Astrocyte (in vitro differentiated cells and primary cell): ENCODE measurements around the gene EEF2K. TPM values are rescaled to one million over a fixed set of nuclear protein-coding genes. Genes with fewer than 3 reads are reported as not detected.

Experiments
- DNase-seq: peaks from one replicate; pipeline ENCODE4 v3.0.0-alpha.2; 2010; ENCODE audit warnings: low read depth
- FAIRE-seq: peaks from 2 replicates; lab custom pipeline; 2011; peaks lifted over from hg19 to GRCh38; lab: Jason Lieb, UNC
- H2AFZ ChIP-seq: 2 replicates; pipeline ENCODE4 v1.6.0; 2012; ENCODE audit warnings: low read depth, low read length, inconsistent platforms
- H3K27ac ChIP-seq: 2 replicates; pipeline ENCODE4 v1.5.1; 2011; ENCODE audit warnings: low read depth, low read length, inconsistent platforms
- H3K27me3 ChIP-seq: 2 replicates; pipeline ENCODE4 v1.6.0; 2011; ENCODE audit warnings: low read length, inconsistent platforms; ENCODE audit not compliant: insufficient read depth
- H3K36me3 ChIP-seq: 2 replicates; pipeline ENCODE4 v1.5.1; 2011; ENCODE audit warnings: low read length, inconsistent platforms; ENCODE audit not compliant: insufficient read depth
- H3K4me1 ChIP-seq: 2 replicates; pipeline ENCODE4 v1.5.1; 2011; ENCODE audit warnings: low read length, inconsistent platforms; ENCODE audit not compliant: insufficient read depth
- H3K4me2 ChIP-seq: 2 replicates; pipeline ENCODE4 v1.6.0; 2012; ENCODE audit warnings: low read length, inconsistent platforms
- H3K4me3 ChIP-seq: 2 replicates; pipeline ENCODE4 v1.5.1; 2011; ENCODE audit warnings: low read depth, mild to moderate bottlenecking, low read length, inconsistent platforms; ENCODE audit not compliant: insufficient read depth
- H3K79me2 ChIP-seq: 2 replicates; pipeline ENCODE4 v1.6.0; 2012; ENCODE audit warnings: mild to moderate bottlenecking, low read length, inconsistent platforms; ENCODE audit not compliant: insufficient read depth
- H3K9ac ChIP-seq: 2 replicates; pipeline ENCODE4 v1.6.0; 2012; ENCODE audit warnings: mild to moderate bottlenecking, low read length, inconsistent platforms
- H3K9me3 ChIP-seq: 2 replicates; pipeline ENCODE4 v1.5.1; 2012; ENCODE audit warnings: low read depth, mild to moderate bottlenecking, low read length, inconsistent platforms; ENCODE audit not compliant: insufficient read depth
- H4K20me1 ChIP-seq: 2 replicates; pipeline ENCODE4 v1.6.0; 2012; ENCODE audit warnings: low read length, inconsistent platforms; ENCODE audit not compliant: insufficient read depth
- H3K27ac Mint-ChIP-seq: one replicate; pipeline ENCODE4 v1.8.0; 2021; ENCODE audit warnings: mild to moderate bottlenecking, mixed read lengths; ENCODE audit not compliant: unreplicated experiment
- H3K27me3 Mint-ChIP-seq: one replicate; pipeline ENCODE4 v1.8.0; 2021; ENCODE audit warnings: low read depth, mixed read lengths; ENCODE audit not compliant: unreplicated experiment
- H3K36me3 Mint-ChIP-seq: one replicate; pipeline ENCODE4 v1.8.0; 2021; ENCODE audit warnings: low read depth, mixed read lengths; ENCODE audit not compliant: unreplicated experiment
- H3K4me1 Mint-ChIP-seq: one replicate; pipeline ENCODE4 v1.8.0; 2021; ENCODE audit warnings: low read depth, mixed read lengths; ENCODE audit not compliant: unreplicated experiment
- H3K4me3 Mint-ChIP-seq: one replicate; pipeline ENCODE4 v1.8.0; 2021; ENCODE audit warnings: mild to moderate bottlenecking, moderate library complexity, mixed read lengths; ENCODE audit not compliant: unreplicated experiment
- H3K9me3 Mint-ChIP-seq: one replicate; pipeline ENCODE4 v1.8.0; 2021; ENCODE audit warnings: mild to moderate bottlenecking, mixed read lengths; ENCODE audit not compliant: unreplicated experiment
- CTCF ChIP-seq: IDR thresholded peaks from 2 replicates; pipeline ENCODE4 v1.5.1; 2011; ENCODE audit warnings: low read depth, mild to moderate bottlenecking, inconsistent platforms, low read length, moderate library complexity; ENCODE audit not compliant: insufficient read depth
- EZH2 ChIP-seq: IDR thresholded peaks from 2 replicates; pipeline ENCODE4 v1.6.1; 2012; ENCODE audit warnings: mild to moderate bottlenecking, low read length, inconsistent platforms; ENCODE audit not compliant: insufficient read depth
- total RNA-seq: library from RNA; stranded (reverse); gene quantifications from 2 replicates; pipeline ENCODE4 v1.2.1, GENCODE V29; 2021

The EEF2K gene
- total RNA-seq, 1 donor from 2014 or later, result 20.9 TPM

- Histone ChIP-seq H3K9me3 (no peaks in the 10 kb centered on the region), H3K4me3 (no peak overlapping the region), H4K20me1 (peaks cover 53% of the 10 kb centered on the region), H3K27ac (no peak overlapping the region), H3K36me3 (peaks cover 11% of the 10 kb centered on the region), H3K27me3 (no peaks in the 10 kb centered on the region), H2AFZ (no peak overlapping the region), H3K79me2 (peaks cover 5% of the 10 kb centered on the region), H3K9ac (no peak overlapping the region), H3K4me1 (no peaks in the 10 kb centered on the region), H3K4me2 (no peak overlapping the region)
- no peaks in the 10 kb centered on the region for H3K9me3 Mint-ChIP-seq
- H3K27me3 Mint-ChIP-seq, result no peaks in the 10 kb centered on the region
- H3K36me3 Mint-ChIP-seq, result peaks cover 13% of the 10 kb centered on the region
- FAIRE-seq (no peak), DNase-seq (no peak)
- no peak for TF ChIP-seq CTCF
- TF ChIP-seq EZH2, result no peak
- no peak overlapping the region for H3K4me3 Mint-ChIP-seq
- H3K4me1 Mint-ChIP-seq, result no peaks in the 10 kb centered on the region
- H3K27ac Mint-ChIP-seq, result no peak overlapping the region
These were observed 120.2 kb downstream of the EEF2K start for GRCh38 chr16:22326369-22326652.

- Histone ChIP-seq H3K4me1 (no peaks in the 10 kb centered on the region), H3K79me2 (peaks cover 1% of the 10 kb centered on the region), H3K27ac (no peak overlapping the region), H3K4me3 (no peak overlapping the region), H4K20me1 (peaks cover 53% of the 10 kb centered on the region), H3K36me3 (peaks cover 17% of the 10 kb centered on the region), H2AFZ (no peak overlapping the region), H3K9me3 (no peaks in the 10 kb centered on the region), H3K4me2 (no peak overlapping the region), H3K9ac (no peak overlapping the region), H3K27me3 (no peaks in the 10 kb centered on the region)
- no peaks in the 10 kb centered on the region for H3K9me3 Mint-ChIP-seq
- H3K4me3 Mint-ChIP-seq, result no peak overlapping the region
- FAIRE-seq, result no peak
- no peak overlapping the region for H3K27ac Mint-ChIP-seq
- no peaks in the 10 kb centered on the region for H3K27me3 Mint-ChIP-seq
- TF ChIP-seq EZH2, result no peak
- TF ChIP-seq CTCF, result no peak
- no peak for DNase-seq
- peaks cover 17% of the 10 kb centered on the region for H3K36me3 Mint-ChIP-seq
- H3K4me1 Mint-ChIP-seq, result no peaks in the 10 kb centered on the region
These were observed 120.8 kb downstream of the EEF2K start for GRCh38 chr16:22326771-22327445.

- no peak for FAIRE-seq
These were observed 121.3 kb downstream of the EEF2K start for GRCh38 chr16:22327446-22327775.

More at GRCh38 chr16:22327446-22327775, 121.3 kb downstream of the EEF2K start:
- no peak overlapping the region for H3K4me3 Mint-ChIP-seq
- Histone ChIP-seq H3K36me3 (peaks cover 21% of the 10 kb centered on the region), H3K27ac (no peak overlapping the region), H3K9ac (no peak overlapping the region), H3K4me3 (no peak overlapping the region), H3K9me3 (no peaks in the 10 kb centered on the region), H3K4me1 (no peaks in the 10 kb centered on the region), H3K27me3 (no peaks in the 10 kb centered on the region), H3K79me2 (no peaks in the 10 kb centered on the region), H2AFZ (no peak overlapping the region), H3K4me2 (no peak overlapping the region), H4K20me1 (peaks cover 53% of the 10 kb centered on the region)
- H3K4me1 Mint-ChIP-seq, result no peaks in the 10 kb centered on the region
- no peak overlapping the region for H3K27ac Mint-ChIP-seq
- H3K36me3 Mint-ChIP-seq, result peaks cover 20% of the 10 kb centered on the region
- TF ChIP-seq EZH2 (no peak), CTCF (no peak)
- no peak for DNase-seq
- no peaks in the 10 kb centered on the region for H3K9me3 Mint-ChIP-seq
- H3K27me3 Mint-ChIP-seq, result no peaks in the 10 kb centered on the region
